Measurements from ENCODE around the gene OR9Q1. TPM values are rescaled to one million over a fixed set of nuclear protein-coding genes. Genes with fewer than 3 reads are reported as not detected.
"Not testable (repeated sequence)": the region's sequence is repeated elsewhere in the genome, so short reads cannot be mapped to it uniquely, and the experiment has no call there.

OR9Q1 gene
- total and polyA plus RNA-seq, 2 of the 4 experiments (the other 2 are of a cell fraction): not detected

DNA sequence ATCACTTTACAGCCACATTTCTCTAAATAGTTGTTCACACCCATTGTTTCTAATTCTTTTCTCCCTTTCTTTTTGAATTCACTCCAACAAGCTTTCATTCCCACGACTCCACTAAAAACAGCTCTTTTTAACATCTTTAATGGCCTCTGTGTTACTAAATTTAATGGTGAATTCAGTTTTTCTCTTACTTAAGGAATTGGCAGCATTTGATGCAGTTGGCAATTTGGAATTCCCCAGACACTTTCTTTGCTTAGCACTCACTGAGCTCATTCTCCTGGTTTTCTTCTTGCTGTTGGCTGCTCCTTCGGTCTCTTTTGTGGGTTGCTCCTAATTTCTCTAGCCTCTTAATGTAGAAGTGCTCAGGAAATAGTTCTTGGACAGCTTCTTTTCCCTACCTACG lies 40.5 kb upstream of the OR9Q1 start:
- Histone ChIP-seq H3K23ac (ENCODE audit: low read depth, low read length) (no peak overlapping the region), H3K36me3 (ENCODE audit: control insufficient read depth, insufficient read depth, low read length) (no peaks in the 10 kb centered on the region), H3K9me3 (ENCODE audit: control insufficient read depth, insufficient read depth, low read length) (no peaks in the 10 kb centered on the region), H2AK5ac (ENCODE audit: low read depth, low read length) (no peak overlapping the region), H3K9me1 (ENCODE audit: insufficient read depth, low read length) (no peaks in the 10 kb centered on the region), H2BK15ac (ENCODE audit: low read depth, low read length) (no peak overlapping the region), H4K91ac (ENCODE audit: insufficient read depth, low read depth, low read length) (no peak overlapping the region), H4K20me1 (ENCODE audit: insufficient read depth, low read length) (no peaks in the 10 kb centered on the region), H2BK20ac (ENCODE audit: low read depth, low read length) (no peak overlapping the region), H2BK120ac (ENCODE audit: low read depth, low read length) (no peak overlapping the region), H3K27ac (ENCODE audit: insufficient read depth, low read length) (no peak overlapping the region), H3K14ac (replicated peaks; ENCODE audit: low read depth, low read length) (no peak overlapping the region), H3K9ac (ENCODE audit: low read depth, low read length) (no peak overlapping the region), H2AFZ (replicated peaks; ENCODE audit: low read length, poor library complexity) (no peak overlapping the region), H3K56ac (ENCODE audit: extremely low read depth, insufficient read depth, low read length) (no peak overlapping the region), H4K5ac (ENCODE audit: low read depth, low read length) (no peak overlapping the region), H3K79me1 (ENCODE audit: low read depth in 1 of 2, low read length in 2 of 2) (no peaks in the 10 kb centered on the region), H3K18ac (ENCODE audit: low read depth, low read length) (no peak overlapping the region), H4K8ac (ENCODE audit: low read depth in 2 of 2, low read length in 2 of 2) (no peak overlapping the region), H3K4me3 (ENCODE audit: insufficient read depth, low read depth, low read length) (no peak overlapping the region), H2AK9ac (replicated peaks; ENCODE audit: low read depth, low read length, poor library complexity) (no peak overlapping the region), H3K27me3 (ENCODE audit: control insufficient read depth, insufficient read depth, low read length) (no peaks in the 10 kb centered on the region), H3K4me1 (ENCODE audit: control insufficient read depth, insufficient read depth, low read length) (peaks cover 2% of the 10 kb centered on the region; the same call in 1 of the 2 replicates), H3K4me2 (ENCODE audit: low read depth, low read length) (no peak overlapping the region), H2BK5ac (ENCODE audit: low read depth, low read length, poor library complexity, severe bottlenecking) (no peak overlapping the region), H3K4ac (ENCODE audit: low read depth, low read length) (no peak overlapping the region)
- ATAC-seq (ENCODE audit: low read depth) (no peak), DNase-seq (no peak)
- no CpG with 5 or more reads among the region's 3 CpGs for WGBS, 2 experiments (ENCODE audit: extremely low coverage in 2 of 2, insufficient read length in 1 of 2)
- dilution Hi-C loops (cut with HindIII; ENCODE audit: low sequenced_read_pairs, unreplicated experiment): no loop called here
- POLR2A ChIA-PET (ENCODE audit: unreplicated experiment): no interaction called here
- CTCF ChIA-PET: interaction anchor here (0.7 kb wide), 1 partner anchor 9 kb away, joined by 3 read pairs; no protein-coding TSS in a partner anchor
- in situ Hi-C loops (cut with MboI; ENCODE audit: low sequenced_read_pairs): no loop called here
- TF ChIP-seq RCOR1 (IDR thresholded peaks at IDR 0.05; ENCODE audit: insufficient replicate concordance, low read length): no peak
- TF ChIP-seq, protein P1, sequence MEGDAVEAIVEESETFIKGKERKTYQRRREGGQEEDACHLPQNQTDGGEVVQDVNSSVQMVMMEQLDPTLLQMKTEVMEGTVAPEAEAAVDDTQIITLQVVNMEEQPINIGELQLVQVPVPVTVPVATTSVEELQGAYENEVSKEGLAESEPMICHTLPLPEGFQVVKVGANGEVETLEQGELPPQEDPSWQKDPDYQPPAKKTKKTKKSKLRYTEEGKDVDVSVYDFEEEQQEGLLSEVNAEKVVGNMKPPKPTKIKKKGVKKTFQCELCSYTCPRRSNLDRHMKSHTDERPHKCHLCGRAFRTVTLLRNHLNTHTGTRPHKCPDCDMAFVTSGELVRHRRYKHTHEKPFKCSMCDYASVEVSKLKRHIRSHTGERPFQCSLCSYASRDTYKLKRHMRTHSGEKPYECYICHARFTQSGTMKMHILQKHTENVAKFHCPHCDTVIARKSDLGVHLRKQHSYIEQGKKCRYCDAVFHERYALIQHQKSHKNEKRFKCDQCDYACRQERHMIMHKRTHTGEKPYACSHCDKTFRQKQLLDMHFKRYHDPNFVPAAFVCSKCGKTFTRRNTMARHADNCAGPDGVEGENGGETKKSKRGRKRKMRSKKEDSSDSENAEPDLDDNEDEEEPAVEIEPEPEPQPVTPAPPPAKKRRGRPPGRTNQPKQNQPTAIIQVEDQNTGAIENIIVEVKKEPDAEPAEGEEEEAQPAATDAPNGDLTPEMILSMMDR (conservative IDR thresholded peaks at IDR 0.05; ENCODE audit: low read depth, low read length): no peak
- intact Hi-C loops (cut with micrococcal nuclease): no loop called here
- BruUV-seq (replicated peaks): no TSS peak

GRCh38 chr11:57999523-57999922 lies 24.2 kb upstream of the OR9Q1 start:
- intact Hi-C loops (cut with micrococcal nuclease); H3K56ac ChIP-seq (ENCODE audit: extremely low read depth, insufficient read depth, low read length); H3K27me3 ChIP-seq (ENCODE audit: control insufficient read depth, insufficient read depth, low read length); H3K79me1 ChIP-seq (ENCODE audit: low read depth in 1 of 2, low read length in 2 of 2); POLR2A ChIA-PET (ENCODE audit: unreplicated experiment); H4K5ac ChIP-seq (ENCODE audit: low read depth, low read length); H3K36me3 ChIP-seq (ENCODE audit: control insufficient read depth, insufficient read depth, low read length); H3K9me1 ChIP-seq (ENCODE audit: insufficient read depth, low read length); H2BK120ac ChIP-seq (ENCODE audit: low read depth, low read length); CTCF ChIA-PET; H2AK9ac ChIP-seq (replicated peaks; ENCODE audit: low read depth, low read length, poor library complexity); H3K18ac ChIP-seq (ENCODE audit: low read depth, low read length); H3K27ac ChIP-seq (ENCODE audit: insufficient read depth, low read length); H4K91ac ChIP-seq (ENCODE audit: insufficient read depth, low read depth, low read length); H3K14ac ChIP-seq (replicated peaks; ENCODE audit: low read depth, low read length); H3K9me3 ChIP-seq (ENCODE audit: control insufficient read depth, insufficient read depth, low read length); H2BK15ac ChIP-seq (ENCODE audit: low read depth, low read length); BruUV-seq (replicated peaks); H3K23ac ChIP-seq (ENCODE audit: low read depth, low read length); in situ Hi-C loops (cut with MboI; ENCODE audit: low sequenced_read_pairs); H3K4ac ChIP-seq (ENCODE audit: low read depth, low read length); ATAC-seq (ENCODE audit: low read depth); H3K4me3 ChIP-seq (ENCODE audit: insufficient read depth, low read depth, low read length); H3K4me1 ChIP-seq (ENCODE audit: control insufficient read depth, insufficient read depth, low read length); H2AK5ac ChIP-seq (ENCODE audit: low read depth, low read length); H3K4me2 ChIP-seq (ENCODE audit: low read depth, low read length); H4K8ac ChIP-seq (ENCODE audit: low read depth in 2 of 2, low read length in 2 of 2); H2BK5ac ChIP-seq (ENCODE audit: low read depth, low read length, poor library complexity, severe bottlenecking); H4K20me1 ChIP-seq (ENCODE audit: insufficient read depth, low read length); dilution Hi-C loops (cut with HindIII; ENCODE audit: low sequenced_read_pairs, unreplicated experiment); DNase-seq; H2BK20ac ChIP-seq (ENCODE audit: low read depth, low read length); H3K9ac ChIP-seq (ENCODE audit: low read depth, low read length); H2AFZ ChIP-seq (replicated peaks; ENCODE audit: low read length, poor library complexity): not testable (repeated sequence)
- no CpG with 5 or more reads among the region's 13 CpGs for WGBS, 2 experiments (ENCODE audit: extremely low coverage in 2 of 2, insufficient read length in 1 of 2)
